KMS-11 (cell line): ENCODE measurements around the gene ANGPTL7.
A peak's percentile ranks its signal among the peaks of the same experiment; 100 is the strongest.

Source experiments
- H2AFZ ChIP-seq: fragments of 200-600 bp; sonication (generic); 2 replicates; pipeline ENCODE4 v1.6.1; 2016; ENCODE audit warnings: antibody characterized with exemption, mixed run types, low read depth
- H3K27ac ChIP-seq: fragments of 200-600 bp; sonication (generic); 2 replicates; pipeline ENCODE4 v1.6.1; 2016; ENCODE audit warnings: mild to moderate bottlenecking, mixed run types
- H3K27me3 ChIP-seq: fragments of 200-600 bp; sonication (generic); 2 replicates; pipeline ENCODE4 v1.6.1; 2017; ENCODE audit warnings: mild to moderate bottlenecking, low read depth, mixed run types, moderate library complexity; ENCODE audit not compliant: insufficient read depth
- H3K36me3 ChIP-seq: fragments of 200-600 bp; sonication (generic); 2 replicates; pipeline ENCODE4 v1.6.1; 2017; ENCODE audit warnings: mild to moderate bottlenecking, mixed run types; ENCODE audit not compliant: insufficient read depth
- H3K4me1 ChIP-seq: fragments of 200-600 bp; sonication (generic); 2 replicates; pipeline ENCODE4 v1.6.1; 2016; ENCODE audit warnings: mild to moderate bottlenecking, low read depth, mixed run types; ENCODE audit not compliant: poor library complexity, severe bottlenecking
- H3K4me2 ChIP-seq: fragments of 200-600 bp; sonication (generic); 2 replicates; pipeline ENCODE4 v1.7.0; 2016; ENCODE audit warnings: mild to moderate bottlenecking, mixed run types
- H3K4me3 ChIP-seq: fragments of 200-600 bp; sonication (generic); IDR thresholded peaks from 2 replicates; pipeline ENCODE4 v1.6.1; 2017; ENCODE audit warnings: low read depth, low read length, mixed read lengths; ENCODE audit not compliant: insufficient read depth
- H3K79me2 ChIP-seq: fragments of 200-600 bp; sonication (generic); 2 replicates; pipeline ENCODE4 v1.6.1; 2016; ENCODE audit warnings: low read depth, mixed run types; ENCODE audit not compliant: insufficient read depth
- H3K9ac ChIP-seq: fragments of 200-600 bp; sonication (generic); 2 replicates; pipeline ENCODE4 v1.6.1; 2016; ENCODE audit warnings: mild to moderate bottlenecking, mixed run types
- H4K20me1 ChIP-seq: fragments of 200-600 bp; sonication (generic); 2 replicates; pipeline ENCODE4 v1.6.1; 2016; ENCODE audit warnings: mild to moderate bottlenecking, mixed run types; ENCODE audit not compliant: insufficient read depth
- CTCF ChIP-seq: fragments of 200-600 bp; sonication (generic); conservative IDR thresholded peaks from 2 replicates; pipeline ENCODE4 v1.6.1; 2017; ENCODE audit warnings: low read depth, mild to moderate bottlenecking, antibody characterized with exemption, low read length, moderate library complexity, mixed read lengths

Gene ANGPTL7

DNA sequence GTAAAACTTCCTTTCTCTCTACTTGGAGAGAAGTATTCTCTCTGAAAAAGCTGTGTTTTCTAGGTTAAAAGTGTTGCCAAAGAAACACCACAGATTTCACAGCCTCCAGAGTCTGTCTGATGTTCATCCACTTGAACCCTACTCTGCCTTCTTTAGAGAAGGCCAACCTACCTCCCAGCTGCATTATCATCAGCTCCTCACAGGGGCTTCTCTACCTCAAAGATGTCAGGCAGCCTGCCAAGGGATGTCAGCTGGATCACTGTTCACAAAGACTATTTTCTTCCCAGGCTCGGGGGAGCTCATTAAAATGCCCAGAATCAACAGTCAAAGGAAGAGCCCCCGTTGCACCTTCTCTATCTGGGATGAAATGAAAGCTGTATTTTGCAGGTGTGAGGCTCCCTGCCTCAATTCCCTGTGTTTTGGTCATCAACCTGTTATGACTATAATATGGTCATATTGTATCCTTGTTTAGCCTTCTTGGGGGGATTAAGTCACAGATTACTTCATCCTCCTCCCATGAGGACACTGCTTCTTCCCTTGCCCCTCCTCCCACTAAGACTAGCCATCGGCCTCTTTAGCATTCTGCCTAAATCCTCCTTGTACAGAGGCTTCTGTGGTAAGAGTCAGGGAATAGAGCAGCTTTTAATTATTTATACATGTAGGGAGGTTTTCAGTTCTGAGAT, 25.7 kb downstream of the ANGPTL7 start:
- Histone ChIP-seq H3K27me3 (no peaks in the 10 kb centered on the region), H3K36me3 (peaks cover 3% of the 10 kb centered on the region; the same call in 1 of the 2 replicates), H3K4me1 (no peaks in the 10 kb centered on the region), H3K79me2 (no peaks in the 10 kb centered on the region), H3K4me3 (no peak overlapping the region), H4K20me1 (no peaks in the 10 kb centered on the region), H3K27ac (no peak overlapping the region), H2AFZ (no peak overlapping the region), H3K9ac (no peak overlapping the region), H3K4me2 (no peak overlapping the region)
- TF ChIP-seq CTCF: no peak

DNA sequence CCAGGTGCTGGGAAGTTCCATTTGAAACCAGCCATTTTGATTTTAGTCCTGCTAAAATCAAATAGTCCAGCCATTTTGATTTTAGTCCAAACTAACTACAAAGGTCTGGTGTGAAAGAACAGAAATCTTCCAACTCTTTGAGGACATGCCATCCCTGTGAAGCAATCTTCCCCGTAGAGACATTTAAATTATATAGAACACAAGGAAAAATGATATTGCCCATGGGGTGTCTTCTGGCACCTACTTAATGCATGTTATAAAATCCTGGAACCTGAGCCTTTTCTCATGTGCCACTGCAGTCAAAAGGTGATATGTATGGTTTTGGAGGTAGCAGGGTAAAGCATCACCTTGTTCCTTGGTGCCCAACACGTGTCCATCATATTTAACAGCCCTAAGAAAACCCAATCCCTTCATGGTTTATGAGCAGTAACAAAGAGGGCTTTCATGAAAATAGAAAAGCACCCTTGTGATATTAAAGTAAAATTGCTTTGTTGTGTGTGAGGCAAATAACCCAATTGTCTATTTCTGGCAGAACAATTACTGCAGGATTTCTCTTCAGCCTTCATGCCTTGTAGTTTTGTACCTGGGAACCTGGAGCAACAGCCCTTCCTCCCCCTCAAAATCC, 26.3 kb downstream of the ANGPTL7 start:
- Histone ChIP-seq H2AFZ (no peak overlapping the region), H3K36me3 (peaks cover 3% of the 10 kb centered on the region; the same call in 1 of the 2 replicates), H3K27ac (no peak overlapping the region), H3K4me2 (no peak overlapping the region), H3K4me3 (no peak overlapping the region), H4K20me1 (no peaks in the 10 kb centered on the region), H3K4me1 (no peaks in the 10 kb centered on the region), H3K79me2 (no peaks in the 10 kb centered on the region), H3K27me3 (no peaks in the 10 kb centered on the region), H3K9ac (no peak overlapping the region)
- no peak for TF ChIP-seq CTCF

GRCh38 chr1:11216074-11216473, 26.9 kb downstream of the ANGPTL7 start:
- H3K27ac ChIP-seq: no peak overlapping the region
- no peak overlapping the region for H3K4me2 ChIP-seq
- H3K4me3 ChIP-seq: no peak overlapping the region
- TF ChIP-seq CTCF: no peak
- H3K79me2 ChIP-seq: no peaks in the 10 kb centered on the region
- peaks cover 3% of the 10 kb centered on the region; the same call in 1 of the 2 replicates for H3K36me3 ChIP-seq
- no peak overlapping the region for H3K9ac ChIP-seq
- no peaks in the 10 kb centered on the region for H3K4me1 ChIP-seq
- H4K20me1 ChIP-seq: no peaks in the 10 kb centered on the region
- no peak overlapping the region for H2AFZ ChIP-seq
- H3K27me3 ChIP-seq: no peaks in the 10 kb centered on the region

GRCh38 chr1:11227106-11228077, 38.2 kb downstream of the ANGPTL7 start:
- Histone ChIP-seq H3K9ac (no peak overlapping the region), H3K4me3 (no peak overlapping the region), H3K79me2 (no peaks in the 10 kb centered on the region), H2AFZ (no peak overlapping the region), H4K20me1 (no peaks in the 10 kb centered on the region), H3K4me1 (peaks cover 15% of the 10 kb centered on the region), H3K27me3 (no peaks in the 10 kb centered on the region), H3K36me3 (peaks cover 16% of the 10 kb centered on the region; the same call in 1 of the 2 replicates), H3K4me2 (peak overlapping the region; percentile 42; the same call in 1 of the 2 replicates), H3K27ac (no peak overlapping the region)
- TF ChIP-seq CTCF: no peak
